ENCODE data around the gene CHTOP. TPM values are rescaled to one million over a fixed set of nuclear protein-coding genes. Genes with fewer than 3 reads are reported as not detected.

The CHTOP gene
- total RNA-seq, 4 donors from 2014 or later, result 39.1 to 64.1 (median 45.7) TPM

- no peak for TF ChIP-seq CTCF (IDR thresholded peaks at IDR 0.05; ENCODE audit: low read depth)
Observed at GRCh38 chr1:153614189-153614900, 19.5 kb upstream of the CHTOP start.

GRCh38 chr1:153614906-153615305 lies 19.0 kb upstream of the CHTOP start:
- no peak for TF ChIP-seq CTCF (IDR thresholded peaks at IDR 0.05; ENCODE audit: low read depth)

- no peak for TF ChIP-seq CTCF (IDR thresholded peaks at IDR 0.05; ENCODE audit: low read depth)
Observed at GRCh38 chr1:153615406-153615805, 18.5 kb upstream of the CHTOP start.

GRCh38 chr1:153616144-153616916 lies 17.5 kb upstream of the CHTOP start, which contains the start of gene S100A14:
S100A14 (minus strand) TSS chr1:153616325; CDS start chr1:153615858, 467 bp downstream.
- TF ChIP-seq CTCF (IDR thresholded peaks at IDR 0.05; ENCODE audit: low read depth), result no peak

- TF ChIP-seq CTCF (IDR thresholded peaks at IDR 0.05; ENCODE audit: low read depth), result no peak
Observed at GRCh38 chr1:153616917-153617311, 17.0 kb upstream of the CHTOP start.

- TF ChIP-seq CTCF (IDR thresholded peaks at IDR 0.05; ENCODE audit: low read depth), result no peak
Observed at GRCh38 chr1:153617663-153618062, 16.2 kb upstream of the CHTOP start.

- TF ChIP-seq CTCF (IDR thresholded peaks at IDR 0.05; ENCODE audit: low read depth), result no peak
Observed at GRCh38 chr1:153619171-153619570, 14.7 kb upstream of the CHTOP start.
